Measurements from ENCODE around the gene ESYT2. TPM values are rescaled to one million over a fixed set of nuclear protein-coding genes. Genes with fewer than 3 reads are reported as not detected.

The ESYT2 gene
- total and polyA plus RNA-seq, 2 of the 4 experiments (the other 2 are of a cell fraction) = 26.7 to 69.9 TPM

DNA sequence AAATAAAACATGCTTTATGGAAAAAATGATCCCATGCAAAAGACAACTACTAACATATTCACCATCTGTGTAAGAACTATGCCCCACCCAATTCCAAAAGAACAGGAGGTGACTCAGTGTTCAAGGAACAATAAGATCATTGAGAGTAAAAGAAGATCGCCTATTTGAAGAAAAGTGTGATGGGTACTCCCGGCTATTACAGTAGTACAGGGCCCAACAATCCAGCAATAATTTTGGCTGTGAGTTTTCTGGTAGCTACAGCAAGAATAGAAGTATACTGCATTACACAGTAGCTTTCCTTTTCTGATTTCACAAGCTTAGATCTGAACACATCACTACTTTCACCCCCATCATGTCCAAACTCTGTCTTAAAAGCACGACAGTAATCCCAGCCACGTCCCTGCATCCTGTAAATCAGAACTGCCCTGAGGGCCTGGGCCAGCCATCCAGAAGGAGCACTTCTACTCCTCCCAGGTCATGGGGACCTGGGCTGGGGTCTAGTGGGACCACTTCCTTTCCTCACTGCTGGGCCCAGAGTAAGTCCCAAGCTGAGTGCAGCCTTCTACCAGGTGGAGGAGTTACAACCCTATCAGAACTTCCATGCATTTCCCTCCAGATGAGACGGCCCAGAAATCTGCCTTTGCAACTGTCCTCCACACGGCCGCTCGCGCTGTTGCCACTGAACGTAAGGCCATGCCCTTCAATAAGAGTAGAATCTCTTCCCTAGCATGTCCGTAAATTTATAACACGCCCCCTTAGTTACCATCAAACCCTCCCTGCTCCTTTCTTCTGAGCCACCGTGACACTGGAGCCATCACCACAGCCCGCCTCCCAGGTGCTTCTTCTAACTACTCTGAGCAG lies 7.9 kb downstream of the ESYT2 start:
- Histone ChIP-seq H3K23ac (ENCODE audit: low read depth, low read length) (peak overlapping the region; percentile 82), H3K56ac (ENCODE audit: extremely low read depth, insufficient read depth, low read length) (no peak overlapping the region), H3K18ac (ENCODE audit: low read depth, low read length) (0 out of 2 replicates have a peak overlapping the region, but pooled peaks have one; percentile 0), H3K9me3 (ENCODE audit: control insufficient read depth, insufficient read depth, low read length) (no peaks in the 10 kb centered on the region), H3K14ac (replicated peaks; ENCODE audit: low read depth, low read length) (peak overlapping the region; percentile 78), H3K27ac (ENCODE audit: insufficient read depth, low read length) (peak overlapping the region; percentile 36), H3K9me1 (ENCODE audit: insufficient read depth, low read length) (peaks cover 16% of the 10 kb centered on the region), H3K79me1 (ENCODE audit: low read depth in 1 of 2, low read length in 2 of 2) (peaks cover 2 to 44% of the 10 kb centered on the region in 2 experiments; a peak in 3 of 4 replicates), H2BK120ac (ENCODE audit: low read depth, low read length) (peak overlapping the region; percentile 65; the same call in 1 of the 2 replicates), H3K4me2 (ENCODE audit: low read depth, low read length) (peak overlapping the region; percentile 17; the same call in 1 of the 2 replicates), H3K4me1 (ENCODE audit: control insufficient read depth, insufficient read depth, low read length) (peaks cover 10% of the 10 kb centered on the region), H2AK5ac (ENCODE audit: low read depth, low read length) (peak overlapping the region; percentile 56), H3K4me3 (ENCODE audit: insufficient read depth, low read depth, low read length) (no peak overlapping the region), H4K8ac (ENCODE audit: low read depth in 2 of 2, low read length in 2 of 2) (peak overlapping the region in 1 of 2 experiments; percentile 58; a peak in 2 of 4 replicates), H4K5ac (ENCODE audit: low read depth, low read length) (no peak overlapping the region; the same call in 1 of the 2 replicates), H2BK20ac (ENCODE audit: low read depth, low read length) (peak overlapping the region; percentile 56), H3K9ac (ENCODE audit: low read depth, low read length) (0 out of 2 replicates have a peak overlapping the region, but pooled peaks have one; percentile 9), H3K27me3 (ENCODE audit: control insufficient read depth, insufficient read depth, low read length) (no peaks in the 10 kb centered on the region), H2BK5ac (ENCODE audit: low read depth, low read length, poor library complexity, severe bottlenecking) (peak overlapping the region; percentile 53), H3K36me3 (ENCODE audit: control insufficient read depth, insufficient read depth, low read length) (no peaks in the 10 kb centered on the region), H3K4ac (ENCODE audit: low read depth, low read length) (peak overlapping the region; percentile 77), H2BK15ac (ENCODE audit: low read depth, low read length) (peak overlapping the region; percentile 41; the same call in 1 of the 3 replicates), H2AFZ (replicated peaks; ENCODE audit: low read length, poor library complexity) (peak overlapping the region; percentile 63), H4K91ac (ENCODE audit: insufficient read depth, low read depth, low read length) (peak overlapping the region; percentile 24), H4K20me1 (ENCODE audit: insufficient read depth, low read length) (peaks cover 19% of the 10 kb centered on the region; the same call in 1 of the 2 replicates), H2AK9ac (replicated peaks; ENCODE audit: low read depth, low read length, poor library complexity) (peak overlapping the region; percentile 35)
- intact Hi-C loops (cut with micrococcal nuclease) = loop anchor here (10.0 kb wide), 1 partner anchor 207 kb away; no protein-coding TSS in a partner anchor
- BruUV-seq (replicated peaks) = no TSS peak
- dilution Hi-C loops (cut with HindIII; ENCODE audit: low sequenced_read_pairs, unreplicated experiment) = no loop called here
- TF ChIP-seq CEBPB (IDR thresholded peaks at IDR 0.05; ENCODE audit: low read depth, low read length) = 0 out of 2 replicates have a peak, but pooled peaks have one; percentile 4
- no peak for TF ChIP-seq MAZ (IDR thresholded peaks at IDR 0.05; ENCODE audit: borderline replicate concordance, low read depth, low read length)
- POLR2A ChIA-PET (ENCODE audit: unreplicated experiment) = no interaction called here
- in situ Hi-C loops (cut with MboI; ENCODE audit: low sequenced_read_pairs) = no loop called here
- peak; percentile 75 for DNase-seq
- ATAC-seq (ENCODE audit: low read depth) = no peak
- CTCF ChIA-PET = interaction anchor here (0.9 kb wide), 1 partner anchor 12 kb away, joined by 3 read pairs; no protein-coding TSS in a partner anchor
- WGBS, 2 experiments (ENCODE audit: extremely low coverage in 2 of 2, insufficient read length in 1 of 2) = no CpG with 5 or more reads among the region's 14 CpGs
